K562 treated with DMSO at 1 percent for 4 hours (cell line): ENCODE measurements around the gene ANKRD18B. TPM values are rescaled to one million over a fixed set of nuclear protein-coding genes. Genes with fewer than 3 reads are reported as not detected.

Source experiments
- total RNA-seq: library from RNA; unstranded; fragments of 300-600 nt; gene quantifications from 2 replicates; pipeline ENCODE4 v1.2.3, GENCODE V29; 2022; ENCODE audit not compliant: insufficient read depth

The ANKRD18B gene
- 0.24 TPM in 1 of 2 replicates, not detected in the other for total RNA-seq

GRCh38 chr9:33523397-33524305 lies at the start of gene ANKRD18B:
Gene ANKRD18B, plus strand, starts transcription at chr9:33524251. Its CDS starts 239 bp downstream, at chr9:33524490.

Other genes with a start within 250 kb of the ANKRD18B start
- 15.8 and 16.7 TPM in 2 replicates for gene NFX1, start 233.7 kb upstream of the ANKRD18B start, total RNA-seq
- 1.4 TPM in 1 of 2 replicates, not detected in the other for gene AQP7, start 121.7 kb upstream of the ANKRD18B start, total RNA-seq
- 19.2 and 33.9 TPM in 2 replicates for gene AQP3, start 76.7 kb upstream of the ANKRD18B start, total RNA-seq
- gene NOL6, start 50.3 kb upstream of the ANKRD18B start, total RNA-seq: 15.8 and 17.2 TPM in 2 replicates